ENCODE data around the gene EFHC1.

Gene EFHC1

DNA sequence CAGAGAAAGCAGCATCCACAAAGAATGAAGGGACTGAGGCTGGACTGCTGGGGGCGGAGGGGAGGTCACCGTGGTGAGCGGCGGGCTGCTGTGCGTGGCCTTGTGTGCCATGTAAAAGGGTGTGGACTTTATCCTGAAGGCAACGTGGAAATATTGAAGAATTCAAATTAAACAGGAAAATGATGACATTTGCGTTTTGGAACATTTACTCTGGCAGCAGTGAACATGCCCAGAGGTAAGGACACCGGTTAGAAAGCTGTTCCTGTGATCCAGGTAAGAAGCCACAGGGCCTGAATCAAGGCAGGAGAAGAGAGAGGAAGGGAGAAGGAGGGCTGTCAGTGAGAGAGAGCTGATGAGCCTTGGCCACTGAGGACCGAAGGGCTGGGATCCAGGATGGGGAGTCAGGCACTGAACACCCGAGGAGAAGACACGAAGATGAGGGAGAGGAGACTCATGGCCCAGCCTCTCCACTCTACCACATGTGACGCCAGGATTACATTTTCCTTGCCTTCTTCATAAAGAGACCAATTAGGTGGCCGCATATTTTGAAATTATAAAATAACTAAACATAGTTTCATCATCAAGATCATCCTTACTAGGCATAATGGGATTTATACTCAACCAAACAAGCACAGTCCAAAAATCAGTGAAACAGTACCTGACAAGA is 98.3 kb downstream of the EFHC1 start:
- DNase-seq: no peak

DNA sequence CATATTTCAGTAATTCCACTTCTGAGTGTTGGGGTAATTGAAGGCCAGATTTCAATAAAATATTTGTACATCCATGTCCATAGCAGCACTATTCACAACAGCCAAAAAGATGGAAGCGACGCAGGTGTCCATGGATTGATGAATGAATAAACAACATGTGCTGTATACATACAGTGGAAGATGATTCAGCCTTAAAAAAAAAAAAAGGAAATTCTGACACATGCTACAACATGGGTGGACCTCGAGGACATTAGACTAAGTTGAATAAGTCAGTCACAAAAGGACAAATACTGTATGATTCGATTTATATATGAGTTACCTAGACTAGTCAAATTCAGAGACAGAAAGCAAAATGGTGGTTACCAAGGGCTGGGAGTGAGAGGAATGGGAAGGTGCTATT is 99.5 kb downstream of the EFHC1 start:
- no peak for DNase-seq

DNA sequence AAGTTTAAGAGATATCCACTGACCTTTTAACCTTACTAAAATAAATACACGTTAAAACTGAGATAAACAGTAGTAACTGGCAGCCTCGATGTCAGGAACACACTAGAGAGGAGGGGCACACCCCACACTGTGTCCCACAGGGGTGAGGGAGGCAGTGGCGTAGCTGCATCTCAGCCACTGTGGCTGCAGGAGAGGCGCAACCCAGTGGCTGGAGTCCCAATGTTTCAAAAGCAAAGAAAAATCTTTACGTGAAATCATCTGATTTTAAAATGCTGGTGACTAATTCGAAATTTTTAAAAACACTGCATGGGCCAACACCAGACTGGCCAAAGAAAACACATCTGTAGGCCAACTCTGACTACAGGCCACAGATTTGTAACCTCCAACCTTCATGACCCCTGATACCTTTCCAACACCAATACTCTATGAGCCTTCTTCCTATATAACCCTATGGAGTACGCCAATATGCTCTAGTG is 102.0 kb downstream of the EFHC1 start:
- DNase-seq: no peak

DNA sequence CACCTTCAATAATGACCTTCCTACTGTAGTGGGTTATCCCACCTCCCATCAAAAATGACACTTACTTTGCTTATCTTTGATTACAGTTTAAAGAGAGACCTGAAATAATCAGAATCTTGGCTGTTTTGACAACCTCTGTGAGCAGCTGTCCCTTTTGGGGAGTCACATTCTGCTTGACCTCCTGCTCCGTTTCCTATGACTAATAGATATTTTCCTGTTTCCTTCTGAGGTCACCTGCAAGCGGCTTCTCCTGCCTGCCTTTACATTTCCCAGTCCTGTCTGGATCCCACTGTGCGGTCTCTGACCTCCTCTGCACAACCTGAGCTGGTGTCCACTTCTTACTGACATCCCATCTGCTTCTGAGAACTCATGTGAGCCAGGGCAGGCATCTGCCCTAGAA is 102.5 kb downstream of the EFHC1 start:
- no peak for DNase-seq

DNA sequence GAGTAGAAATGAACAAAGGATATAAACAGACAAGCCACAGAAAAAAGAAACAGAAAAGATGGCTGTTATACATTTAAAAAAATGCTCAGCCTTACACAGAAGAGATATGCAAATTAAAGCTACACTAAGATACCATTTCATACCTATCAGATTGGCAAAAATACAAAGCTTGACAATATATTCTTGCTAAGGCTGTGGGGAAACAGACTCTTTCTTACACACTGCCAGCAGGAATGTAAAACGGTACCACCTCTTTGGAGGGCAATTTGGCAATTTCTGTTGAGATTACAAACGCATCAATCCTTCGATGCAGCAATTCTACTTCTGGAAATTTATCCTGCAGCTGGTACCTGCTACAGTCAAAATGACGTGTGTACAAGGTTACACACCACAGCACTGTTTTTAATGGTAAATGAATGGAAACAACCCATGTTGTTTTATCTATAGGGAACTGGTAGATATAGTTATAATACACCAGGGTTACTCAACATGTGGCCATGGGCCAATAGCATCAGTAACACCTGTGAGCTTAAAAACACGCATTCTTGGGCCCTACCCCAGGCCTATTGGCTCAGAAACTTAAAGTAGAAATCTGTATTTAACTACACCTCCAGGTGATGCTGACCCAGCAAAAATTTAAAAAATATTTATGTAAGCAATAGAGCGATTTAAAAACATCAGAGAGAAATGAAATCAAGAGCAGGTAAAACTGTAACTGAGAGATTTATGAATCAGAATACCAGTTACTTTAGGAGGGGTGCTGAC is 103.4 kb downstream of the EFHC1 start:
- no peak for DNase-seq

DNA sequence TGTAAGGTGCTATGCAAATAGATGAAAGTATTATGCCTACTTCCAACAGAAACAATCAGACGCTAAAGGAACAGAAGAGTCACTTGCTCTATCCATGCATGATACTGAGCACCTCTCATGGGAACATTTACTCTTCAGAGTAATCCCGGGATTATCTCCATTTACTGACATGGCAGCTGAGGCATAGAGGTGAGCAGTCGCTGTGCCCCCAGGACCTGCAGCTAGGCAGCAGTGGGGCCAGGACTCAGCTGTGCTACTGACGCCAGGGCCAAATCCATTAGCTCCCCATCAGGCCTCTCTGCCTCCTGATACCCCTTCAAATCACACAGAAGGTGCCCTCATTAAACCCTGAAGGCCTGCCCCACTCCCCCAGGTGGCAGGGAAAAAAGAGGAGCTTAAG is 104.8 kb downstream of the EFHC1 start:
- DNase-seq: no peak

DNA sequence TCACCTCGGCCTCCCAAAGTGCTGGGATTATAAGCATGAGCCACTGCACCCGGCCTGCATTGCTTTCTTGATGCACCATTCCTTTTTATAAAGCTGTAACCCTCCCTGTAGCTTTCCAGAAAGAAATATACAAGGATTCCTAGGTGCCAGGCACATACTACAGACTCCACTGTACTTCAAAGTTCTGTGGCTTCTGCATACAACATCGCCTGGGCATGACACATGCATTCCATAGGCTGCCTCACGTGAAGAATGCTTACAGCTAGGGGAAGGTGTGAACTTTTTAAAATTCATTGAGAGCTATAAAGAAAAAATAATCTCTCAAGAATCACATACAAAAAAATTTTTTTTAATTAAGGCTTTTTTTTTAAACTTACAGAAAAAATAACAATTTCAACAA is 106.5 kb downstream of the EFHC1 start:
- no peak for DNase-seq

DNA sequence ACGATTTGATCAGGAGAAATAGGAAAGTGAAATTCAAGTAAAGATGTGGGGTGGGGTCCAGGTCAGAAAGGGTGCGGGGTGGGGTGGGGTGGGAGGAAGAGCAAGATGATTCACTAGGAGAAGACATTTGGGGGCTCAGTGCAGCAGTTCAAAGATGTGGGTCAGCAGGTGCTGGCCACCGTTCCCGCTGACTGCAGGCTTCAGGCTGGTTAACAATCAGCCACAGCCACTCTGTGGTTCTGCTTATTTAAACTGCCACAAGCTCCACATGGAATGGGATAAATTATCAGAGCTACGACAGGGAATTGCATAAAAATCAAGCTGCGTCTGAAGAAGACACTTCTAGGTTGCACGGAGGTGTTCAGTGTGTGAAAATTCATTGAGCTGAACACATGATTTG is 107.3 kb downstream of the EFHC1 start:
- DNase-seq: no peak

DNA sequence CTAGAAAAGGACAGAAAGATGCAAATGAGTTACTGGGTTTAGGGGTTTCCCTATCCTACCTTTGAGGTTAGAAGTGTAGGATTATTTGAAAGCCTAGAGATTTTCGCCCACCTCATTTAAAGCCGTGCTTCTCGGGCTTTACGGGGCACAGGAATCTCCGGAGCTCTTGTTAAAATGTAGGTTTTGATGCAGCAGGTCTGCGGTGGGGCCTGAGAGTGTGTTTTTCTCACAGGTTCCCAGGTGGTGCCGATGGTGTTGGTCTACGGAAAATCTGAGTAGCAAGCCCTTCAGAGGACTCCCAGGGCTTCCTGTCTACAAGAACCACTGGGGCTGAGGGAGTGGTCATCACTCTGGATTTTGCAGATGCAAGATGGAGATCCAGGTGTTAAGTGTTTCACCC is 109.2 kb downstream of the EFHC1 start:
- no peak for DNase-seq

DNA sequence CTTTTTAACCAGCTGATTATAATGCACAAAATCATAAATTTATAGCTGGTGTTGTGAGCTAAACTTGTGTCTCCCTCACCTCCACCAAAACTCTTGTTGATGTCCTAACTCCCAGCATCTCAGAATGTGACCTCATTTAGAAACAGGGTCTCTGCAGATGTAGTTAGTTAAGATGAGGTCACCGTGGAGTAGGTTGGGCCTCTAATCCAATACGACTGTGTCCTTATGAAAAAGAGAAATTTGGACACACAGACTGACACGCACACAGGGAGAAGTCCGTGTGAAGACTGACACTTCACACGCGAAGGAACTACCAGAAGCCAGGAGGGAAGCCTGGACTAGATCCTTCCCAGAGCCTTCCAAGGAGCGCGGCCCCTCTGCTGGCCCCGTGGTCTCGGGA is 110.2 kb downstream of the EFHC1 start:
- DNase-seq: no peak

DNA sequence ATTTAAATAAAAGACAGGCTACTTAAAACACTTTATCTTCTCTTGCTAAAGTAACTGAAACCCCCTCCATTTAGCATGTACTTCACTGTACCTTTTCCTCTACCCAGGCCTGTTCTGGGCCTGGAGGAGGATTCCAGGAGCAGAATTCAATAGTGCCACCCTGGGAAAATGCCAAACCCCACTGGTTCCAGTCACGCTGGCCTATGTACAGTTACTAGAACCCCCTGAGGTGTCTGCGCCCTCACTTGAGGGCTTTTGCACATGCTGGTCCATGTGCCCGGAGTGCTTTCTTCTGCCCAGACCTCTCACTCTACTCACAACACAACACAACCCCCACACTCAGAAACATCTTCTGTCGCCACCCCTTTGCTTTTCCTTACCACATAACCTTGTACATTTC is 111.3 kb downstream of the EFHC1 start:
- no peak for DNase-seq

DNA sequence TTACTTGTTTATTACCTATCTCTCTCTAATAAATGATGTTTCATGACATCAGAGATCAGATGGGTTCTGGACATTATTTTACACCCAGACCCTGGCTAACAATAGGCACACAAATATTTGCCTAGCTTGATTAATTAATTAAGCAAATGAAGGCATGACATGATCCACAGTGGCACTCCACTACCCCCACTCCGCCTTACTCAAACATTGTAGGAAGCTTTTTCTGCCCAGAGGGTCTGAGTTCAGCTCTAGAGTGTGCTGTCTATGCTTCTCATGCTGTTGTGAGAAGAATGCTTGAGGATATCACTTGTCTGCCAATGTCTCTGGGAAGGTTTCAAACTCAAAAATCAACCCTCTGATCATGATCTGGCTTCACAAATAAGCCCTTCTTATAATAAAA is 111.7 kb downstream of the EFHC1 start:
- DNase-seq: no peak

DNA sequence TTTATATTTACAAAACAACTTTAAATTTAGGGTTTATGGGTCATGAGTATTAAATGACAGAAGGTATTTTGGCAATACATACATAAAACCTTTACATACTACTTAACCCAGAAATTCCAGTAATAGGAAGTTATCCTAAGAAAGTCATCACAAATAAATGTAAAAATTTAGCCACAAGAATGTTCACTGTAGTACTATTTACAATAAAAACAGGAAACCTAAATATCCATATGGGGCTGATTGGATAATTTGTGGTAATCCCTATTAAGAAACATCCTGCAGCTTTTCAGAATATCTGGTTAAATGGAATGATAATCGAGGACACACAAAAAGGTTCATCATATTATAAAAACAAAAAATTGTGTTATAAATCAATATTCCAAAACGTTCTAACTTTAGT is 112.3 kb downstream of the EFHC1 start:
- no peak for DNase-seq

DNA sequence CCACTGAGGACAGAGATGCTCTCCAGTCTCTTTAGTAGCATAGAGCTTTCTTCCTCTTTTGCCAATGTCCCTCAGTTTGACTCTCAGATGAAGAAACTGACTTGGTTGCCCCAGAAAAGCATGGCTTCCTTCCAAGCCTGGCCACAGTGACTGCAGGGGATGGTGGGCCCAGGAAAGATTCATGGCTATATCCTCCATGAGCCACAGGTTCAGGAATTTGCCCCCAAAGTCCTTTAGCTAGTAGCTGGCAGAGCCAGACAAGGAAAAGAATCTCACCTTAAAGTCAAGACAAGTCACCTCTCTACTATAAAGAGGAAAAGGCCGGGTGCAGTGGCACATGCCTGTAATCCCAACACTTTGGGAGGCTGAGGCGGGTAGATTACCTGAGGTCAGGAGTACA is 113.3 kb downstream of the EFHC1 start:
- DNase-seq: no peak

DNA sequence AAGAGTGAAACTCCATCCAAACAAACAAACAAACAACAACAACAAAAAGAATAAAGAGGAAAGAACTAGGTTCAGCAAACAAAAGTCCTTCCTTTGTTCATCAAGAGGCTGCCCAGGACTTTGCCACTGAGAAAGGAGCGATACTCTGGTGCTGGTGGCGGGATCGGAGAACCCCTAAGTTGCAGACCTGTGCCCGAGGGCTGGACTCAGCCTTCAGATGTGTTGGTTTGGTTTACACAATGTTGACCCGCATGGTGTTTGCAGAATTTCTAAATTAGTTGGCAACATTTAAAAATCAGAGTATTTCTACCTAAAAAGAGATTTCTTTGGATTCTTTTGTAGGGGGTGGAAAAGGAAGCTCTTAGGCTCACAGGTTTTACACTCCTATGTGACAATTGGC is 114.2 kb downstream of the EFHC1 start:
- DNase-seq: no peak

DNA sequence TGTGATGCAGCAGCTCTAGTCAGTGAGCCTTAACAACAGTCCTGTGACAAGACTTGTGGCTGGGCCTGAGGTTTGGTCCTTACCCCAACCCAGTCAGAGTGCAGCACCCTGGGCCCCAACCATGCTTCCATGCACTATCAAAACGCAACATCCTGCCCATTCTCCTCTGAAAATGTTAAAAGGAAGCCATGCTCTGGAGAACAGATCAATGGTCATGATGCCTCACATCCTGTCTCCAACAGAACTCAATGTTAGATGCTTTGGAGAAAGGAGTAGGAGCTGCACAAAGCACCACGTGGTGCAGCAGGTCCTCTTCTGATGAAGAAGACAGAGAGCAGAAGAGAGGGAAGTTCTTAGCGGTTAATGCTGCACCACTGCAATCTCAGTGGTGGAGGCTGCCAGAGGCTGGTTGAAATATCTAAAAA is 114.8 kb downstream of the EFHC1 start:
- DNase-seq: no peak

DNA sequence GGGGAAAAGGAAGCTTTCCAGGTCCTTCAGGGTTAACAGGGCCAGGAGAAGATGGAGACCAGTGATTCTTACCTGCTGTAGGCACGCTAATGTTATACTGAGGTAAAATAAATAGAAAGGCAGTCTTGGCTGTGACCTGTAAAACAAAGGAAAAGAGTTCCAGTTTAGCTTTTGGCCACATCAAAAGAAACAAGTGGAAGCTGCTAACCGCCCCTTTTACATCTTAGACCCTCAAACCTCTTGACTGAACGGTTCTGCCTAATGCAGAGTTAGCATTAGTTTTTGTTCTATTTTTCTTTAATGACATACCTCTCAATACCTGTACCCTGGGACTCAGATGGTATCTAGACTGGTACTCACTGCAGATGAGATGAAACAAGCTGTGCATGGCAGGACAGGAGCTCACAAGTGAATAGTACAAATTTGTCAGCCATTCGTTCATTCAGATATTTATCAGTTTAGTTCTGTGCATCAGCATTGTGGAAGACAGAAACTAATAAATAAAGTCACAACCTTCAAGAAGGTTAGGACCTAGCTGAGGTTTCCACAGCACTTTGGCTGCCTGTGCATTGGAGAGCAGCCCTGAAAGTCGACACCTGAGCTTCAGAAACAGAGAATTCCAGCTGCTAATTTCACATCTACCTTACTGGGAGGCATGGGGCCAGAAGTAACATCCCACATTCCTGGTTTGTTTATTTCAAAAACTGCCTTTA is 115.7 kb downstream of the EFHC1 start:
- no peak for DNase-seq

DNA sequence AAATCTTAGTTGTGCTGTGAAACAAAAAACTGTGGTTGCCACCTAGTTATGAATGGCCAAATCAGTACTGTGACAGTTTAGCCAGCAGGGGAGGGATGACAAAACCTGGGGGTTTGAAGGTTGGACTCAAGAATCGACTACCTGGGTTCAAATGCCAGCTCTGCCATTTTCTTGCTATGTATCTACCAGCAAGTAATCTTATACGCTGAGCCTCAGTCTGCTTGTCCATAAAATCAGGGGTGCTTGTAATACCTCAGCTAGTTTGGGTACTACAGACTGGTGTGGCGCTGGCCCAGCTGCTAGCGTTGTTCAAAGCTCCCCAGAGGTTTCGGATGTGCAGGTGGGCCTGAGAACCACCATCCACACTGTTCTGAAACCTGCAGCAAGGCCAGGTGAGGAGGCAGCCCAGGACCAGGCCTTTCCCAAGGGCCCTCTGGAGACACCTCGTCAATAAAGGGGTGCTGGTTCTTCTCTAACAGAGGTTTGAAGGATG is 116.3 kb downstream of the EFHC1 start:
- DNase-seq: no peak

DNA sequence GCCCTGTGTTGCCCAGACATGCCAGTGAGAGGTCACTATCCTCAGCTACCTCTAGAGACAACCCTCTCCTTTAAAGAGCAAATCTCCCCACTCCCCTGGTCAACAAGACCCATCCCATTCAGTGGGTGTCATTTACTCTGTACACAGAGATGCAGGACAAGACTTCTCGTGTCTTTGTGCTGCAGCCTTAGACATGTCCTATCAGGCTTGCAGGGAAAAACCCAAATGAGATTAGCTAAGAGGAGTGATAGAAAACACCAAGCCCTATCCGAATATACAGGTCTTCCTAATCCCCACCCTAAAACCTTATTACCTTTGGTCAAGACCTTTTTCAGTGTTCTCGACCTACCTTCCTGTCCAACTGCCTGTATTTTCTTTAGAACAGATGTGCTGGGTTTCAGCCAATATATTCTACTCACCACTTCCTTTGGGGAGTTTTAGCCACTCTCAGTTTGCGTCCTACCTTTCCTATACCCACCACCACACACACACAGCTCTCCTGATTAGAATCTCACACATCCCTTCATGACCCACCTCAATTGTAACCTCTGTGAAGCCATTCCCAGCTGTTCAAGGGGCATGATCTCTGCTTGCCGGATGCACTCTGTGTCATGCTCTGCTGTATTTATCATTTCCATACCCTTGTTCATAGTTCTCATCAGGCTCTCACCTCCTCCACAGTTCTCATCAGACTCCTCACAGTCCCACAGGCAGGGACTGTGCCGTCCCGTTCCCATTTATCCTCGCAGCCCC is 117.0 kb downstream of the EFHC1 start:
- DNase-seq: no peak

DNA sequence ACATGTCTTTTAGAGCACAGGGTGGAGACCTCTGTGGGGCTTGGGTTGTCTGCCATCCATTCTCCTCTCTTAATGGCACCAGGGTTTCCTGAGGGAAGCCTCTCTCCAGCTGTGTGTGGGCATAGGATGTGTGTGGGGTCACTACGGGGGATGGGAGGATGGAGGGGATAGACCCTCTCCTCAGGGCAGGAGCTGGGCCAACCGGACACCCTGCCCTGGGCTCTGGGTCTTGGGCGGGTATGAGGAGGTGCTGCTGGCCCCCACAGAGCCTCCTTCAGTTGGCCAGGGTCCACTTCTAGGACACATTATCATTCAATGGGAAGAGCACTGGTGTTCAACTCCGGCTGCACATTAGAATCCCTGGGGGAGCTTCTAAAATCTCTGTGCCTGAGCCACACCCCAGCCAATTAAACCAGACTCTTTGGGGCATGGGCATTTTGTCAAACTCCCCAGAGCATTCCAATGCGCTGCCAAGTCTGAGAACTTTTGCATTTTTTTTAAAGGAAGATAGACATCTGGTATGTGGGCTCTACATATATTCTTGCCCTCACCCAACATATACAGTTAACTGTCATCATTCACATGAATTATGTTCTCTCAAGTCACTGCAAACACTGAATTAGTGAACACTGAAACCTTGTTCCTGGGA is 118.2 kb downstream of the EFHC1 start:
- DNase-seq: no peak

DNA sequence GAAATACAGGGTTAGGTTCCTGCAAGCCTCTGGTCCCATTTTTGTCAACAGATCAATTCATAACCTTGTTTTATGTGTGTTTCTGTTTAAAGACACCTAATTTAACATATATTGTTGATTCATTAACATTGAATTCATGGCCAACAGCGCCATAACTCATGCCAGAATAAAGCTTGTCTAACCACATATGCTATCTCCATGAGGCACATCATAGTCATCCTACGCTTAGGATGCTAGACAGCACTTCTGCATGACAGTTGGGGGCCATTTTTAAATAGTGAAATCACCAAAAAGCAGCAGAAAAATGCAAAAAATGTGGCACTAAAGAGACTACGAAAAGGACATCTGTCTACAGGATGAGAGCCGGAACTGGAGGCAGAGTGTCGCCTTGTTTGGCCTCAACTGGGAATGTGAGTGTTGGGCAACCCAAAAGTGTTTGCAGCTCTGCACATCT is 118.8 kb downstream of the EFHC1 start:
- no peak for DNase-seq

DNA sequence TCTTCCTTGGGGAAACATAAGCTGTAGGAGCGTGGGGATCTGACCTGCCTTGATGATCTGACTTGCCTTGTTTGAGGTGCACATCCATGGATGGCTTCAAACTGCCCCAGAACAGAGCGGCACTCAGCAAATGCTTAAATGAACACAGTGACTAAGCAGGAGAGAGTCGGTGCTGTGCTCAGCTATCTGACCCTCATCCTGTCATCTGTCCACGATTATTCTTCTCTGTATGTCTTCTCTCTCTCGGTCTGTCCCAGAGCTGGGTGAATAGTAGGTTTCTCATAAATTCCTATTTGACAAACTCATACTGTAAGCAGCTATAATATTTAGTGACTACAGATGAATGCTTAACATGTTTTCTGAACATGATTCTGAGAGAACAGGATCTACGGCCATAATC is 119.5 kb downstream of the EFHC1 start:
- no peak for DNase-seq

Measured in C1 segment of cervical spinal cord (tissue), 14 donors.